Astrocyte of the spinal cord (primary cell): ENCODE data around the gene CACNA1I.

Experiments
- DNase-seq: peaks from one replicate; pipeline ENCODE4 v3.0.0; 2011; ENCODE audit warnings: low read depth, low spot score
- H3K4me3 ChIP-seq: 2 replicates; pipeline ENCODE4 v1.5.1; 2011; ENCODE audit warnings: low read depth, mild to moderate bottlenecking, low read length, moderate library complexity
- in situ Hi-C: cut with HindIII; loops from 2 replicates; pipeline ENCODE4 v1.10.0; 2017; ENCODE audit warnings: low sequenced_read_pairs
- TF ChIP-seq, protein P1 (sequence below): IDR thresholded peaks from 2 replicates; pipeline ENCODE4 v1.5.1; 2012; ENCODE audit warnings: low read depth, mild to moderate bottlenecking, low read length, inconsistent platforms

The CACNA1I gene

GRCh38 chr22:39663751-39664150 is 93.2 kb downstream of the CACNA1I start:
- TF ChIP-seq, protein P1, sequence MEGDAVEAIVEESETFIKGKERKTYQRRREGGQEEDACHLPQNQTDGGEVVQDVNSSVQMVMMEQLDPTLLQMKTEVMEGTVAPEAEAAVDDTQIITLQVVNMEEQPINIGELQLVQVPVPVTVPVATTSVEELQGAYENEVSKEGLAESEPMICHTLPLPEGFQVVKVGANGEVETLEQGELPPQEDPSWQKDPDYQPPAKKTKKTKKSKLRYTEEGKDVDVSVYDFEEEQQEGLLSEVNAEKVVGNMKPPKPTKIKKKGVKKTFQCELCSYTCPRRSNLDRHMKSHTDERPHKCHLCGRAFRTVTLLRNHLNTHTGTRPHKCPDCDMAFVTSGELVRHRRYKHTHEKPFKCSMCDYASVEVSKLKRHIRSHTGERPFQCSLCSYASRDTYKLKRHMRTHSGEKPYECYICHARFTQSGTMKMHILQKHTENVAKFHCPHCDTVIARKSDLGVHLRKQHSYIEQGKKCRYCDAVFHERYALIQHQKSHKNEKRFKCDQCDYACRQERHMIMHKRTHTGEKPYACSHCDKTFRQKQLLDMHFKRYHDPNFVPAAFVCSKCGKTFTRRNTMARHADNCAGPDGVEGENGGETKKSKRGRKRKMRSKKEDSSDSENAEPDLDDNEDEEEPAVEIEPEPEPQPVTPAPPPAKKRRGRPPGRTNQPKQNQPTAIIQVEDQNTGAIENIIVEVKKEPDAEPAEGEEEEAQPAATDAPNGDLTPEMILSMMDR, result no peak
- in situ Hi-C loops, result no loop called here
- H3K4me3 ChIP-seq, result no peak overlapping the region
- no peak for DNase-seq

GRCh38 chr22:39664485-39665200 is 94.1 kb downstream of the CACNA1I start:
- in situ Hi-C loops, result no loop called here
- H3K4me3 ChIP-seq, result no peak overlapping the region
- DNase-seq, result no peak
- TF ChIP-seq, protein P1, result no peak

DNA sequence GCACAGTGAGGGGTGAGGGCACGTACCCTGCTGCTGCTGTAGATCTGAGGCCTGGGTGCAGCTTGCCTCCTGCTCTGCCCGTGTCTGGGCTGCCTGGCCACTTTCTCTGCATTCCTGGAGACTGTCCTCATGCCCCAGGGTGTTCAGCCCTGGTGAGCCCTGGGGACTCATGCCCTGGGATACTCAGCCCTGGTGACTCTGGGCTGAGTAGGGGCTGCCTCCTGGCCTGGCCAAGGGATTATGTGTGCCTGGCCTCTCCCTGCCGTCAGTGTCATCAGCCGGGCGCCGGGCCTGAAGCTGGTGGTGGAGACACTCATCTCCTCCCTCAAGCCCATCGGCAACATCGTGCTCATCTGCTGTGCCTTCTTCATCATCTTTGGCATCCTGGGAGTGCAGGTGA is 94.7 kb downstream of the CACNA1I start:
- no peak for DNase-seq
- no peak overlapping the region for H3K4me3 ChIP-seq
- TF ChIP-seq, protein P1, result no peak
- in situ Hi-C loops, result no loop called here

- TF ChIP-seq, protein P1, result no peak
- H3K4me3 ChIP-seq, result no peak overlapping the region
- DNase-seq, result no peak
- in situ Hi-C loops, result no loop called here
These were observed 95.3 kb downstream of the CACNA1I start for GRCh38 chr22:39665661-39666431.

- in situ Hi-C loops, result no loop called here
- no peak for DNase-seq
- no peak overlapping the region for H3K4me3 ChIP-seq
- TF ChIP-seq, protein P1, result no peak
These were observed 95.9 kb downstream of the CACNA1I start for GRCh38 chr22:39666495-39666894.

DNA sequence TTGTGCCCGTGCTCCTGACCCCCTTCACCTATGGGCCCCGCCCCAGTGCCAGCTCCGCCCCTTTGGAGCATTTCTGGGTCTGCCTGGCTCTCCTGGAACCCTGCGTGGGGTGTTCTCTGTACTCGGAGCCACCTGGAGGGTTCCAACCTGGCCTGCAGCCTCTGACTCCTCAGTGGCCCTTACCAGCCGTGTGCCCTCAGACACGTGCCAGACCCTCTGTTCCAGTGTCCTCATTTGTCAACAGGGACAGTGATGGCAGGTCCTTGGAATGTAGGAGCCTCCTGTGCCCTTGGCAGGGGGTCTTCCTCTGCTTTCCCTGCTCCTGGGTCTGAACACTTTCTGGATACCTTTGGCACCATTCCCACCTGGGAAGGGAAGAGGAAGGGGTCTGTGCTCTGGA is 96.4 kb downstream of the CACNA1I start:
- in situ Hi-C loops, result no loop called here
- no peak for DNase-seq
- TF ChIP-seq, protein P1, result no peak
- no peak overlapping the region for H3K4me3 ChIP-seq
